ENCODE measurements around the gene NKG7. TPM values are rescaled to one million over a fixed set of nuclear protein-coding genes. Genes with fewer than 3 reads are reported as not detected.

NKG7 gene
- total and polyA plus RNA-seq, 2 experiments from 2014 or later, result not detected

DNA sequence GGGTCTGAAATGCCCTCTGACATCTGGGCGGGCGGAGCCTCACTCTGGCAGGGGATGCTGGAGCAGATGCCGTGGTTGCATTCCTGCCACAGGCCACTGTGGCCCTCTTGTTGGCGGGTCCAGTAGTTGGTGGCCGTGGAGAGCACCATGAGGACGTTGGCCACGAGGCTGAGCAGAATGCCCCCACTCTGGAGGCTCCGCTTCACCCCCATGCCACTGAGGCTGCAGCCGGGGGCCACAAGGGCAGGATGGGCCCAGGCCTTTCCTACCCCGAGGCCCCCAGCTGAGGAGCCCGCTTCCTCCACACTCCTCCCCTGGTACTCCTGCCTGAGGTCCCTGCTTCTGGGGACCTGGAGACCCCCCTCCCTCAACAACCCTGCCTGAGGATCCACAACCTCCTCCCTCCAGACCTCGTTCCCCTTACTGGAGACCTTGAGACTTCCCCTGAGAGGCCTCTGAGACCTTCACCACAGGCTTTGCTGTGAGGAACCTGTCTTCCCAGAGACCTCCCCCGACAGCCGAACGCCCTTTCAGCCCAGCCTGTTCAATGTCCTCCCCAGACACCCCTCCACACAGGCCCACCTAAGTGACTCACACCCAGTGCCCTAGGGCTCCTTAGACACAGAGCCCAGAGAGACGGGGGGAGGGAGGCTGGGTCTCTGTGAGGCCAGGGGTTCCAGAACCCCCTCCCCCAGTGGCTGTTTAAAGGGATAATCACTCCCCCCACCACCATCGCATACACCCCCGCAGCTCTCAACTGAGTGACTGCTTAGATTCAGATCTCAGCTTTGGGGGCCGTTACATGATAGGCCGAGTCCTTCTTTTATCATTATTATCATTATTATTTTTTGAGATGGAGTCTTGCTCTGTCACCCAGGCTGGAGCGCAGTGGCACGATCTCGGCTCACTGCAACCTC is 3.8 kb downstream of the NKG7 start, which contains the start of gene CLDND2 (continued):
- TF ChIP-seq, protein P1, sequence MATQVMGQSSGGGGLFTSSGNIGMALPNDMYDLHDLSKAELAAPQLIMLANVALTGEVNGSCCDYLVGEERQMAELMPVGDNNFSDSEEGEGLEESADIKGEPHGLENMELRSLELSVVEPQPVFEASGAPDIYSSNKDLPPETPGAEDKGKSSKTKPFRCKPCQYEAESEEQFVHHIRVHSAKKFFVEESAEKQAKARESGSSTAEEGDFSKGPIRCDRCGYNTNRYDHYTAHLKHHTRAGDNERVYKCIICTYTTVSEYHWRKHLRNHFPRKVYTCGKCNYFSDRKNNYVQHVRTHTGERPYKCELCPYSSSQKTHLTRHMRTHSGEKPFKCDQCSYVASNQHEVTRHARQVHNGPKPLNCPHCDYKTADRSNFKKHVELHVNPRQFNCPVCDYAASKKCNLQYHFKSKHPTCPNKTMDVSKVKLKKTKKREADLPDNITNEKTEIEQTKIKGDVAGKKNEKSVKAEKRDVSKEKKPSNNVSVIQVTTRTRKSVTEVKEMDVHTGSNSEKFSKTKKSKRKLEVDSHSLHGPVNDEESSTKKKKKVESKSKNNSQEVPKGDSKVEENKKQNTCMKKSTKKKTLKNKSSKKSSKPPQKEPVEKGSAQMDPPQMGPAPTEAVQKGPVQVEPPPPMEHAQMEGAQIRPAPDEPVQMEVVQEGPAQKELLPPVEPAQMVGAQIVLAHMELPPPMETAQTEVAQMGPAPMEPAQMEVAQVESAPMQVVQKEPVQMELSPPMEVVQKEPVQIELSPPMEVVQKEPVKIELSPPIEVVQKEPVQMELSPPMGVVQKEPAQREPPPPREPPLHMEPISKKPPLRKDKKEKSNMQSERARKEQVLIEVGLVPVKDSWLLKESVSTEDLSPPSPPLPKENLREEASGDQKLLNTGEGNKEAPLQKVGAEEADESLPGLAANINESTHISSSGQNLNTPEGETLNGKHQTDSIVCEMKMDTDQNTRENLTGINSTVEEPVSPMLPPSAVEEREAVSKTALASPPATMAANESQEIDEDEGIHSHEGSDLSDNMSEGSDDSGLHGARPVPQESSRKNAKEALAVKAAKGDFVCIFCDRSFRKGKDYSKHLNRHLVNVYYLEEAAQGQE (IDR thresholded peaks at IDR 0.05; ENCODE audit: unreplicated experiment), result no peak
- TF ChIP-seq, protein P2, sequence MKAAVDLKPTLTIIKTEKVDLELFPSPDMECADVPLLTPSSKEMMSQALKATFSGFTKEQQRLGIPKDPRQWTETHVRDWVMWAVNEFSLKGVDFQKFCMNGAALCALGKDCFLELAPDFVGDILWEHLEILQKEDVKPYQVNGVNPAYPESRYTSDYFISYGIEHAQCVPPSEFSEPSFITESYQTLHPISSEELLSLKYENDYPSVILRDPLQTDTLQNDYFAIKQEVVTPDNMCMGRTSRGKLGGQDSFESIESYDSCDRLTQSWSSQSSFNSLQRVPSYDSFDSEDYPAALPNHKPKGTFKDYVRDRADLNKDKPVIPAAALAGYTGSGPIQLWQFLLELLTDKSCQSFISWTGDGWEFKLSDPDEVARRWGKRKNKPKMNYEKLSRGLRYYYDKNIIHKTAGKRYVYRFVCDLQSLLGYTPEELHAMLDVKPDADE (IDR thresholded peaks at IDR 0.05), result no peak
- TF ChIP-seq STAT1 (IDR thresholded peaks at IDR 0.05; ENCODE audit: unreplicated experiment), result no peak
- TF ChIP-seq, protein P3, sequence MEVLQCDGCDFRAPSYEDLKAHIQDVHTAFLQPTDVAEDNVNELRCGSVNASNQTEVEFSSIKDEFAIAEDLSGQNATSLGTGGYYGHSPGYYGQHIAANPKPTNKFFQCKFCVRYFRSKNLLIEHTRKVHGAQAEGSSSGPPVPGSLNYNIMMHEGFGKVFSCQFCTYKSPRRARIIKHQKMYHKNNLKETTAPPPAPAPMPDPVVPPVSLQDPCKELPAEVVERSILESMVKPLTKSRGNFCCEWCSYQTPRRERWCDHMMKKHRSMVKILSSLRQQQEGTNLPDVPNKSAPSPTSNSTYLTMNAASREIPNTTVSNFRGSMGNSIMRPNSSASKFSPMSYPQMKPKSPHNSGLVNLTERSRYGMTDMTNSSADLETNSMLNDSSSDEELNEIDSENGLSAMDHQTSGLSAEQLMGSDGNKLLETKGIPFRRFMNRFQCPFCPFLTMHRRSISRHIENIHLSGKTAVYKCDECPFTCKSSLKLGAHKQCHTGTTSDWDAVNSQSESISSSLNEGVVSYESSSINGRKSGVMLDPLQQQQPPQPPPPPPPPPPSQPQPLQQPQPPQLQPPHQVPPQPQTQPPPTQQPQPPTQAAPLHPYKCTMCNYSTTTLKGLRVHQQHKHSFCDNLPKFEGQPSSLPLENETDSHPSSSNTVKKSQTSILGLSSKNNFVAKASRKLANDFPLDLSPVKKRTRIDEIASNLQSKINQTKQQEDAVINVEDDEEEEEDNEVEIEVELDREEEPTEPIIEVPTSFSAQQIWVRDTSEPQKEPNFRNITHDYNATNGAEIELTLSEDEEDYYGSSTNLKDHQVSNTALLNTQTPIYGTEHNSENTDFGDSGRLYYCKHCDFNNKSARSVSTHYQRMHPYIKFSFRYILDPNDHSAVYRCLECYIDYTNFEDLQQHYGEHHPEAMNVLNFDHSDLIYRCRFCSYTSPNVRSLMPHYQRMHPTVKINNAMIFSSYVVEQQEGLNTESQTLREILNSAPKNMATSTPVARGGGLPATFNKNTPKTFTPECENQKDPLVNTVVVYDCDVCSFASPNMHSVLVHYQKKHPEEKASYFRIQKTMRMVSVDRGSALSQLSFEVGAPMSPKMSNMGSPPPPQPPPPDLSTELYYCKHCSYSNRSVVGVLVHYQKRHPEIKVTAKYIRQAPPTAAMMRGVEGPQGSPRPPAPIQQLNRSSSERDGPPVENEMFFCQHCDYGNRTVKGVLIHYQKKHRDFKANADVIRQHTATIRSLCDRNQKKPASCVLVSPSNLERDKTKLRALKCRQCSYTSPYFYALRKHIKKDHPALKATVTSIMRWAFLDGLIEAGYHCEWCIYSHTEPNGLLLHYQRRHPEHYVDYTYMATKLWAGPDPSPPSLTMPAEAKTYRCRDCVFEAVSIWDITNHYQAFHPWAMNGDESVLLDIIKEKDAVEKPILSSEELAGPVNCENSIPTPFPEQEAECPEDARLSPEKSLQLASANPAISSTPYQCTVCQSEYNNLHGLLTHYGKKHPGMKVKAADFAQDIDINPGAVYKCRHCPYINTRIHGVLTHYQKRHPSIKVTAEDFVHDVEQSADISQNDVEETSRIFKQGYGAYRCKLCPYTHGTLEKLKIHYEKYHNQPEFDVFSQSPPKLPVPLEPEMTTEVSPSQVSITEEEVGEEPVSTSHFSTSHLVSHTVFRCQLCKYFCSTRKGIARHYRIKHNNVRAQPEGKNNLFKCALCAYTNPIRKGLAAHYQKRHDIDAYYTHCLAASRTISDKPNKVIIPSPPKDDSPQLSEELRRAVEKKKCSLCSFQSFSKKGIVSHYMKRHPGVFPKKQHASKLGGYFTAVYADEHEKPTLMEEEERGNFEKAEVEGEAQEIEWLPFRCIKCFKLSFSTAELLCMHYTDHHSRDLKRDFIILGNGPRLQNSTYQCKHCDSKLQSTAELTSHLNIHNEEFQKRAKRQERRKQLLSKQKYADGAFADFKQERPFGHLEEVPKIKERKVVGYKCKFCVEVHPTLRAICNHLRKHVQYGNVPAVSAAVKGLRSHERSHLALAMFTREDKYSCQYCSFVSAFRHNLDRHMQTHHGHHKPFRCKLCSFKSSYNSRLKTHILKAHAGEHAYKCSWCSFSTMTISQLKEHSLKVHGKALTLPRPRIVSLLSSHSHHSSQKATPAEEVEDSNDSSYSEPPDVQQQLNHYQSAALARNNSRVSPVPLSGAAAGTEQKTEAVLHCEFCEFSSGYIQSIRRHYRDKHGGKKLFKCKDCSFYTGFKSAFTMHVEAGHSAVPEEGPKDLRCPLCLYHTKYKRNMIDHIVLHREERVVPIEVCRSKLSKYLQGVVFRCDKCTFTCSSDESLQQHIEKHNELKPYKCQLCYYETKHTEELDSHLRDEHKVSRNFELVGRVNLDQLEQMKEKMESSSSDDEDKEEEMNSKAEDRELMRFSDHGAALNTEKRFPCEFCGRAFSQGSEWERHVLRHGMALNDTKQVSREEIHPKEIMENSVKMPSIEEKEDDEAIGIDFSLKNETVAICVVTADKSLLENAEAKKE (CRISPR knock-in tag; IDR thresholded peaks at IDR 0.05), result no peak
- TF ChIP-seq JUNB (IDR thresholded peaks at IDR 0.05; ENCODE audit: unreplicated experiment), result no peak
- TF ChIP-seq NANOG (IDR thresholded peaks at IDR 0.05; ENCODE audit: borderline replicate concordance), result no peak
- no peak for TF ChIP-seq ZNF331 (CRISPR knock-in tag; IDR thresholded peaks at IDR 0.05; ENCODE audit: low read depth)
